GM18511 (cell line): Measurements from ENCODE around the gene PDLIM4.

Experiments
- ATAC-seq: cut with Tn5 transposase; IDR thresholded peaks from one replicate; pipeline ENCODE4 v1.9.1; 2021; ENCODE audit warnings: mild to moderate bottlenecking, moderate library complexity; ENCODE audit not compliant: unreplicated experiment

The PDLIM4 gene

GRCh38 chr5:132253008-132253441 lies 4.5 kb upstream of the PDLIM4 start:
- no peak for ATAC-seq

- no peak for ATAC-seq
These were observed 3.8 kb upstream of the PDLIM4 start for GRCh38 chr5:132253452-132254320.

GRCh38 chr5:132254321-132254977 lies 3.0 kb upstream of the PDLIM4 start:
- ATAC-seq: no peak

GRCh38 chr5:132256086-132256782 lies 1.3 kb upstream of the PDLIM4 start:
- ATAC-seq: no peak

- ATAC-seq: no peak
These were observed 739 bp upstream of the PDLIM4 start for GRCh38 chr5:132256783-132257130.

GRCh38 chr5:132258102-132259068 lies 889 bp downstream of the PDLIM4 start:
- no peak for ATAC-seq

GRCh38 chr5:132259069-132259851 lies 1.8 kb downstream of the PDLIM4 start:
- ATAC-seq: no peak

GRCh38 chr5:132260051-132260450 lies 2.6 kb downstream of the PDLIM4 start:
- no peak for ATAC-seq

- ATAC-seq: peak; percentile 78
These were observed 3.4 kb downstream of the PDLIM4 start for GRCh38 chr5:132260714-132261551.

- ATAC-seq: no peak
These were observed 4.7 kb downstream of the PDLIM4 start for GRCh38 chr5:132261881-132262845.

- no peak for ATAC-seq
These were observed 5.5 kb downstream of the PDLIM4 start for GRCh38 chr5:132262882-132263547.

GRCh38 chr5:132263548-132264261 lies 6.2 kb downstream of the PDLIM4 start:
- ATAC-seq: no peak

- no peak for ATAC-seq
These were observed 7.2 kb downstream of the PDLIM4 start for GRCh38 chr5:132264546-132265335.

GRCh38 chr5:132265336-132266030 lies 8.0 kb downstream of the PDLIM4 start:
- no peak for ATAC-seq
